Measurements from ENCODE around the gene AATK.

Gene AATK

DNA sequence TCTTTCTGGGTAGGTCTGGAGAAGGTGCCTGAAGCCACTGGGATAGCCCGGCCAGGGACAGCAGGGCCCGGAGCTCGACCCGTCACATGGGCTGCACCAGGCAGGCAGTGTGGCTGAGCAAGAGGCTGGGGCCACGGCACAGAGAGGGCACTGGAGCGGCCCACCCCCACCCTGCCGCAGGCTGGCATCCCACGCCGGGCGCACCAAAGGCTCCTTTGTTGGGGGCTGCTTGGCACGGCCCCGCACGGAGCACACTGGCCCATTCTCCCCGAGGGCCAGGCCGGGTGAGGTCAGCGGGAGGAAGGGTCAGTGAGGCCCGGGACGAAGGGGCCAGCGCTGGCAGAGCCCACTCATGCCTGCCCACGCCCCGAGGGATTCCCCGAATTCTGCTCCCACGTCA, 37.2 kb downstream of the AATK start:
- peak; percentile 97 for DNase-seq (ENCODE audit: low spot score)

- DNase-seq (ENCODE audit: low spot score): no peak
These were observed 37.7 kb downstream of the AATK start for GRCh38 chr17:81128338-81128737.

DNA sequence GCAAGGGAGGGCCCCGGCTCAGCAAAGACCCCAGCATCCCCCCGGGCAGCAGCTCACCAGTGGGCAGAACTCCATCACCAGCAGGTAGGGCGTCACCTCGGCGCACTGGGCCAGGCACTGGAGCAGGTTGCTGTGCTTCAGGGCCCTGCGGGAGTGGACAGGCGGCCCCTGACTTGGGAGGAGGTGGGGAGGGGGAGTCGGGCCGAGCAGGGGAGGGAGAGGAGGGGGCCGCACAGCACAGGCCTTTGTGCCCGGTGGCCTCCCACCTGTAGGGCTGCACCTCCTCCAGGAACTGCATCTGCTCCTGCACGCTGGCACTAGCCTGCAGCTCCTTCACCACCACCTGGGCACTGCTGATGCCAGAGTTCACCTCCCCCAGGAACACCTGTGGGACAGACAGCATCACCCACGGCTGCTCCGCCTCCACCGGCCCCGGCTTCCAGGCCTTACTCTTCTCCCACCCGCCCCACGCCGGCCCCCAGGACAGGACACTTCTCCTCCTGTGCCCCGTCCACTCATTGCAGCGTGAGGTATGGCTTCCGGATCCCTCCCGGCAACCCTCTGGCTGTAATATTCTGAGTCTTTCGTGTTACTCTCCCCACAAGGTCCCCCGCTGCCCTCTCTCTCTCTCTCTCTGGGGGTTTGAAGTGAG, 38.4 kb downstream of the AATK start:
- DNase-seq (ENCODE audit: low spot score): no peak

- no peak for DNase-seq (ENCODE audit: low spot score)
These were observed 38.9 kb downstream of the AATK start for GRCh38 chr17:81127133-81127455.

GRCh38 chr17:81126281-81127132, 39.5 kb downstream of the AATK start:
- peak; percentile 79 for DNase-seq (ENCODE audit: low spot score)

GRCh38 chr17:81125573-81126081, 40.4 kb downstream of the AATK start:
- no peak for DNase-seq (ENCODE audit: low spot score)

DNA sequence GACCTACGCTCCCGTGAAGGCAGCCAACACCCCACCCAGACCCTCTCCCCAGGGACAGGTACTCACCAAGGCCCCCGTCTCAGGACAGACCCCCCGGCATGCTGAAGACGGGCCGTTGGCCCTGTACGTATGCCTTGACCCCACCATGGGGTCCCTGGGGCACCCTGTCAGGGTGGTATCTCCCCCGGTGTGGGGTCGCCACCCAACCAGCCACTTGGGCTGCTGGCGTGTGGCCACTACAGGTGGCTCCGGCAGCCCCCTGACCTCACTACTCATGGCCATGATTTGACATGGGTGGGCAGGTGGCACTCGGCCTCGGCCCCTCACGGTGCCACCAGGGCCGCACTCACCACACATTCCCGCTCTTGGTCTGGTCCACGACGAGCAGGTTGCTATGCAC, 41.6 kb downstream of the AATK start:
- DNase-seq (ENCODE audit: low spot score): no peak

DNA sequence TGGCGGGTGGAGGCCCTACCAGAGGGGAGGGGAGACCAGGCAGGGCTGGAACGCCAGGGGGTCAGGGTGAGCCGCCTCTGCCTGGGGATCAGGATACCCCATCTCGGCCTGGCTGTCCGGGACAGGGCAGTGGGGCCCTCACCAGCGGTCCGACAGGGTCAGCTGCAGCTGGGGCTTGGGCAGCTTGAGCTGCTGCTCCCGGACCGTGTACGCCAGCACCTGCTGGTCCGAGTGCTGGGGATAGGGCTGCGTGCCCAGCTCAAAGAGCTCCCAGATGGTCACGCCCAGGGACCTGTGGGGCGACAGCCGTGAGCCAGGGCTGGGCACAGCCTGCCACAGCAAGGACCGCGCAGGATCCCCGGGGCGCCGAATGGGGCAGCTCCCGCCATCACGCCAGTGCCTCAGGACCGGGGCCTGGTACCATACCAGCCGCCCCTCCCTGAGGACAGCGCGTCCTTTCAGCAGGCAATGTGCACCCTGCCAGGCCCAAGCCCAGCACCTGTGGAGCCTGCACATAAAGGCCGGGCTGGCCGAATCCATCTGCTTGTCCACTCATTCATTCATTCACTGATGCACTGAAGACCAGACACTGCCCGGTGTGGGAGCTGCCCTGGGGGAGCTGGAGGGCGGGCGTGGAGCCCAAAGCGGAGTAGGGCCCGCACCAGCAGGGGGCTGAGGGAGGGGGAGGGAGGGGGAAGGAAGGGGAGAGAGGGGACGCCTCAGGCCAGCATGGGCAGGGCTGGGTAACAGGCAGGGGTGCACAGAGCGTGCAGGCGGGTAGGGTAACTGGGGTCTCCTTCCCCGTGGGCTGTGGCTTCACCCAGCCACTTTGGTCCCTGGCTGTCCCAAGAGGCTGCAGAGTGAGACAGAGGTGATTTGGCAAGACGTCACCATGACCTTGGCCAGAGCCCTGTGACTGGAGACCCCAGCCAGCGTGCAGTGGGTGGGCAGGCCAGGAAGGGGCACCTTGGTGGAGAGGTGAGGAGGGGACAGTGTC, 42.7 kb downstream of the AATK start:
- no peak for DNase-seq (ENCODE audit: low spot score)

GRCh38 chr17:81121841-81122733, 43.9 kb downstream of the AATK start:
- no peak for DNase-seq (ENCODE audit: low spot score)

- no peak for DNase-seq (ENCODE audit: low spot score)
These were observed 45.1 kb downstream of the AATK start for GRCh38 chr17:81120695-81121621.

- no peak for DNase-seq (ENCODE audit: low spot score)
These were observed 45.9 kb downstream of the AATK start for GRCh38 chr17:81120149-81120484.

DNA sequence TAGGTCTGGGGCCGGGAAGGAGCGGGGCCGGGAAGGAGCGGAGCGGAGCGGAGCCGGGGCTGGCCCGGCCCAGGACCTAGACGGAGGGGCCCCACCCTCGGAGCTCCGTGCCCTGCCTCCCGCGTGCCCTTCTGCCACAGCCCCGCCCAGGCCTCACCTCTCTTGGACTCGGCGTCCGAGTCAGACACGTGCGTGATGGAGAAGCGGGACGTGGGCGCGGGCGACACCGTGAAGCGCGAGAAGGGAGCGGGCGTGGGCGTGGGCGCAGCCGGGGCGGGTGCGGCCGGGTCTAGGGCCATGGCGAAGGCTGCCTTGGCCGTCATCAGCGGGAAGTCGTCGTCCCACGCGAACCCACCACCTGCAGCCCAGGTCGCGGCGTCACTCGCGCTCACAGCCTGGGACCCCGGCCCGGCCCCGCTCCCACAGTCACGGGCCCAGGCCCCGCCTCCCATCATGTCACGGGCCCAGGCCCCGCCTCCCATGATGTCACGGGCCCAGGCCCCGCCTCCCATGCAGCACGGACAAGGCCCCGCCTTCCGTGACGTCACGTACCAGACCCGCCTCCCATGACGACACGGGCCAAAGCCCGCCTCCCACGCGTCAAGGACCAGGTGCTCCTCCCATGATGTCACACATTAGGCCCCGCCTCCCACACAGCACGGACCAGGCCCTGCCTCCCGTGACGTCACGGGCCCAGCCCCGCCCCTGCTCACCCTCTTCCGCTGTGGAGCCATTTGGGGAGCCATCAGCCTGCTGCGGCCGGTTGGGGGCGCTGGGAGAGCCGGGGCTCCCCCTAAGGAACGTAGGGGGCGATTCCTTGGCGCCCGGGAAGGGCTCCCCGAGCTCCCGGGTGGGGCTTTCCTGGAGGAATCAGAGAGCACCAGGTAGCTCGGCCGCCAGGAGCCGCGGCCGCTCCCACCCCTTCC, 46.5 kb downstream of the AATK start:
- peak; percentile 97 for DNase-seq (ENCODE audit: low spot score)

DNA sequence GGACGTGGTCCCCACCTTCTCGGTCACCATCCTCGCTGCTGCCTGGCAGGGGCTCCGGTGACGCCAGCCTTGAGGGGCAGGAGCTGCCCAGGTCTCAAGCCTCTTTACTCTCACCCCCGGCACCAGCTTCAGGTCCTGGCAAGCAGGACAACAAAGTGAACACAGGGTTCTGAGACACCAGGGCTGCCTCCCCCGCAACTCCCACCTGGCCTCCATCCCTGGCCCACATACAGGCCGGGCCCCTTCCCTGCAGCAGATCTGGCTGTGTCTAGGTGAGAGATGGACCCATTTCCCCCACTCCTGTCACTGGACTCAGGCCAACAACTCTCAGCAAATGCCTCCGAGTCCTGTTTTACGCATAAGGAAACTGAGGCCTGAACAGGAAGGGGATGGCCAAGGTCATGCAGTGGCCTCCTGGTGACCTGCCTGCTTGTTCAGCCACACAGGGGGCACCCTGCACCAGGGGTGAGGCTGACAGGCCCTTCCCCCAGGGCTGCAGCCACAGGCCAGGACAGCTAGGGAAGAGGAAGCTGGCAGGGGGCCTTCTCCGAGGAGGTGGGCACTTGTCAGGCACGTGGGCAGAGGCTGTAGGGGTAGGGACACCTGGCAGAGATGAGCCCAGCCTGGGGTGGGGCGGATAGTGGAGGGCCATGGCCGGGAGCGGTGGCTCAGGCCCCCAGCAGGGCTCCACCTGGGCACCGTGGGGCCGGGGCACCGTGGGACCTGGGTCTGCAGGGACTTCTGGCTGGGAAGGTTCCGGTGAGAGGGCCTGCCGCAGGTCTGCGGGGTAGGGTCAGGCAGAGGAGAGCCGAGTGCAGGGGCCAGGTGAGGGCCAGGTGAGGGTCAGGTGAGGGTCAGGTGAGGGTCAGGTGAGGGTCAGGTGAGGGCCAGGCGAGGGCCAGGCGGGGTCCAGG, 47.5 kb downstream of the AATK start:
- DNase-seq (ENCODE audit: low spot score): no peak

DNA sequence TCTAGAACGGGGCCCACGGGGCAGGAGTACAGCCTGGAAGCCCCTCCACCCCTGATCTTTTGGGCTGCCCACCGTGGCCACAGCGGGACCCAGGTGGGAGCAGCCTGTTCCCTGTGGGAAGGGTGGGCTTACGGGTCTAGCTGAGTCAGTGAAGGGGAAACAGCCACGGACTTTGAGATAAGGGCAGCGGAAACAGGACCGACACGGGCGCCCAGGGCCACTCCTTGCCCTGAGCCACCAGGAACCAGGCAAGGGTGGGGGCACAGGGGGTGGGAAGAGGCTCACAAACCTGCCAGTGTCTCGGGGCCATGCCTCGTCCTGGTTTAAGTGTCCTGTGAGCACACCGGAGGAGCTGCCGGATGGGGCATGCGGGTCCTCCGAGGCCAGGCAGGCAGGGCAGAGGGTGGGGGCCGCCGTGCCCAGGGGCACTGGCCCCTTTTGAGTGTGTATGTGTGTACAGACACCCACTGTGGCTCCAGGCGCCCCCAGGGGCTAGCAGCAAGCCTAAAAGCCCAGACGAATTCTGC, 48.3 kb downstream of the AATK start:
- no peak for DNase-seq (ENCODE audit: low spot score)

DNA sequence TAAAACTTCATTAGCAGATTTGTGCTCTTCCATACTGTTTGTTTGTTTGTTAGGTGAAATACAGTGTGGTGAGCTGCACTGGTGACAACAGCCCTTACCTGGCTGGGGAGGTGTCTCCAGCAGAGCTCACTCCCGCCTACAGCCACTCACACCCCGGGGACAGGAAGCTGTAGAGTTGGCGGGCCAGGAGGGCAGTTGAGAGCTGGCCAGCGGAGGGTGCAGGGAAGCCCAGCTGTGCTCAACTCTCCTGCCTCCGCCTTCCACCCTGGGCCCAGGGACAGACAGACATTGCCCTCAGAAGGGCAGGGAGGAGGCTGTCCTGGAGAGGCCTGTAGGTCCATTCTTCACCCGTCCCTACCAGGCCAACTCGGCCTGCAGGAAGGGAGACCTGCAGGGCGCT, 49.3 kb downstream of the AATK start:
- DNase-seq (ENCODE audit: low spot score): no peak

DNA sequence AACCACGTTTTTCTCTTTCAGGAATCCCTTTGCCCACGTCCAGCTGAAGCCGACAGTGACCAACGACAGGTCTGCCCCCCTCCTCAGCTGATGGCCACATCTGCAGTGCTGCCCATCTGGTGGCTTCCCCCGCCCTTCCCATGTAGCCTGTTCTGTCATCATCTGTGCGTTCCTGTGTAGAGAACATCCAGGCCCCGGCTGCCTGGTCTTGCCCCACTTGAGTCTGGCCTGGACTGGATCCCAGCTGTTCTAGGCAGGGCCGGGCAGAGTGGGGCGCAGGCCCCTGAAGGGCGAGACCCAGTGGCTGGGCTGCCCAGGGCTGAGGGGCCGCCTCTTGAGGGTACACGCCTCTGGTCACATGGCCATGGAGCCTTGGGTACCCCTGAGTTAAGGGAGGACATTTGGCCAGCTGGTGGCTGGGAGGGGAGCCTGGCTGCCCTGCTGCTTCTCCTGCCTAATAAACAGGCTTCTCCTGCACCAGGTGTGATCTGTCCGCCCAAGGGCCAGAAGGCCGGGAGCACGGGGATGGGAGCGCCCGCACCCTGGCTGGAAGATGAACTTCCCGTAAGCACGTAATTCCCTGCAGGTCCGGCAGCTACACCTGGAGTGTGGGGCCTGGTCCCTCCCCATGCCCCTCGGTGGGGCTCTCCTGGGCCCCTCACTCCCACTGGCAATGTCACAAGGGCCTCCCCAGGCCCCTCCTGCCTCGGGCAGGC, 50.1 kb downstream of the AATK start:
- peak; percentile 59 for DNase-seq (ENCODE audit: low spot score)

DNA sequence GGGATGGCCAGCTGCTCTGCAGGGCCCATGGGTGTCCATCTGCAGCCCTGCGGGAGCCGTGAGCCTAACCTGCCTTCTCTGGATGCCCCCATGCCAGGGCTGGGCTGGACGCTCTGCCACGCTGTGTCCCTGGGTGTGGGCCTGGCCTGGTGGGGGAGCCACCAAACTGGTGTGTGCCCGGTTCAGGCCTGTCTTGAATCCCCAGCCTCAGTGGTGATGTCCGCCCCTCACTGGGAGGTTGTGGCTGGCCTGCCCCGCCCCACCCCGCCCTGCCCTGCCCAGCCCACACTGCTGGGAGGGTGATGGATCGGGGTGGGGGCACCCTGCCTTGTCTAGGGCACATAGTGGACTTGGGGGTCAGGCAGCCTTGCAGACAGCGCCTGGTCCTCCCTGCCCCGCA, 50.8 kb downstream of the AATK start:
- DNase-seq (ENCODE audit: low spot score): no peak

Measured in Ammon's horn (tissue), 1 donor.